Measurements from ENCODE around the gene ACSS3.
"Not testable (repeated sequence)": the region's sequence is repeated elsewhere in the genome, so short reads cannot be mapped to it uniquely, and the experiment has no call there.

ACSS3 gene, protein sequence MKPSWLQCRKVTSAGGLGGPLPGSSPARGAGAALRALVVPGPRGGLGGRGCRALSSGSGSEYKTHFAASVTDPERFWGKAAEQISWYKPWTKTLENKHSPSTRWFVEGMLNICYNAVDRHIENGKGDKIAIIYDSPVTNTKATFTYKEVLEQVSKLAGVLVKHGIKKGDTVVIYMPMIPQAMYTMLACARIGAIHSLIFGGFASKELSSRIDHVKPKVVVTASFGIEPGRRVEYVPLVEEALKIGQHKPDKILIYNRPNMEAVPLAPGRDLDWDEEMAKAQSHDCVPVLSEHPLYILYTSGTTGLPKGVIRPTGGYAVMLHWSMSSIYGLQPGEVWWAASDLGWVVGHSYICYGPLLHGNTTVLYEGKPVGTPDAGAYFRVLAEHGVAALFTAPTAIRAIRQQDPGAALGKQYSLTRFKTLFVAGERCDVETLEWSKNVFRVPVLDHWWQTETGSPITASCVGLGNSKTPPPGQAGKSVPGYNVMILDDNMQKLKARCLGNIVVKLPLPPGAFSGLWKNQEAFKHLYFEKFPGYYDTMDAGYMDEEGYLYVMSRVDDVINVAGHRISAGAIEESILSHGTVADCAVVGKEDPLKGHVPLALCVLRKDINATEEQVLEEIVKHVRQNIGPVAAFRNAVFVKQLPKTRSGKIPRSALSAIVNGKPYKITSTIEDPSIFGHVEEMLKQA

DNA sequence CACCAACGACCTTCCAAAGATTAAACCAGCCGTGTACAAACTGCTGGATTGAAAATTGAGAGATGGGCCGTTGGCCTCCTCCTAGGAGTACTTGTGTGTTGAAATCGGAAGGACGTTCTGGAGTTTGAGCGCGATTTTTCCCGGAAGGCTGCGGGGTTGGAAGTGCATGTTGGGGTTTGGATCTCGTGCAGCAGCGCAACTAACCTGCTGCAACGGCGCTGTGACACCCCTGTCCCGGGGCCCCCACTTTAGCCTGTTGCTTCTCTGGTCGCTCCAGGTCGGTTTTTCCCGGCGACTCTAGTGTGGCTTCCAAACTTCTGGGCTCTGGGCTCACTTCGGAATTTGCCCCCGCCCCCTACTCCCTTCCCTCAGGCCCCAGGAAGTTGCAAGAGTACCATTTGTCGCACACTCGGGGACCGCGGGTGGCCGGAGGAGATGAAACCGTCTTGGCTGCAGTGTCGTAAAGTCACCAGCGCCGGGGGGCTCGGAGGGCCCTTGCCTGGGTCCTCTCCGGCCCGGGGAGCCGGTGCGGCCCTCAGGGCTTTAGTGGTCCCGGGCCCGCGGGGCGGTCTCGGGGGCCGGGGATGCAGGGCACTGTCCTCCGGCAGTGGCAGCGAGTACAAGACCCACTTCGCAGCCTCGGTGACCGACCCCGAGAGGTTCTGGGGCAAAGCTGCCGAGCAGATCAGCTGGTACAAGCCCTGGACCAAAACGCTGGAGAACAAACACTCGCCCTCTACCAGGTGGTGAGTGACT, at the start of gene ACSS3:
TSS of gene ACSS3 (plus strand) at position 394 of the 756 bp plus-strand sequence. CDS start at position 436, 42 bp downstream.
- no peak for DNase-seq (ENCODE audit: low spot score)

DNA sequence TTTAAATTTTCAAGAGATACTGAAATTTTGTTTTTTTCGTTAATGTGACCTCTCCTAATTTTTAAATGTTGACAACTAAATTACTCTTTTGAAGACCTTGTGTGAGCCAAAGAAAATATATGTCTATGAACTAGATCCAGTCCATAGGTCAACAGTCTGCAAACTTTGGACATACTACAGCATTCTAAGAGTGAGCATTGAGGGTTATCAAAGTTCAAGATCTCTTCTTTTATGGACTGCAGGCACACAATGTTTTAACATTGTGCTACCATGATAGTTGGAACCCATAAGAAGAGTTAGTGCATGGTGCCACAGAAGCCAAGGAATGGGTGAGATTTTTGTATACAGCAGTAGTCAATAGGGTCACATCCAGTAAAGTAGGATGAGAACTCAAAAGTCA, 43.0 kb upstream of the ACSS3 start:
- DNase-seq (ENCODE audit: low spot score) = no peak

DNA sequence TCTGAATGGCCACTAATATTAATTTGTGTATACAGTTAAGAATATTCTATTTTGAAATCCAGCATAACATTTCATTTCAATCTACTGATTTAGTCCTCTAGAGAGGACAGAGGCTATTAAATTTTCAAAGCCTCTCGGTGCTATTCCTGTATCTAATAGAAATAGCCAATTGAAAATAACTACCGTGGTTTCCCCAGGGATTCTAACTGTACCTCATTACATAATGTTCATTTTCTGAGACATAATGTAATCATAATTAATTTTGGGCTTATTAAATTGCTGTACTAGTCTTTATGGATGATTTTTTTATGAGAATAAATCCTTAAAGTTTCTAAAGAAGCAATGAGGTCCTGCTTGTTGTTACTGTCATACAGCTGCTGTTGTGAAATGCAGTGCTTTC, 38.6 kb upstream of the ACSS3 start:
- no peak for DNase-seq (ENCODE audit: low spot score)

DNA sequence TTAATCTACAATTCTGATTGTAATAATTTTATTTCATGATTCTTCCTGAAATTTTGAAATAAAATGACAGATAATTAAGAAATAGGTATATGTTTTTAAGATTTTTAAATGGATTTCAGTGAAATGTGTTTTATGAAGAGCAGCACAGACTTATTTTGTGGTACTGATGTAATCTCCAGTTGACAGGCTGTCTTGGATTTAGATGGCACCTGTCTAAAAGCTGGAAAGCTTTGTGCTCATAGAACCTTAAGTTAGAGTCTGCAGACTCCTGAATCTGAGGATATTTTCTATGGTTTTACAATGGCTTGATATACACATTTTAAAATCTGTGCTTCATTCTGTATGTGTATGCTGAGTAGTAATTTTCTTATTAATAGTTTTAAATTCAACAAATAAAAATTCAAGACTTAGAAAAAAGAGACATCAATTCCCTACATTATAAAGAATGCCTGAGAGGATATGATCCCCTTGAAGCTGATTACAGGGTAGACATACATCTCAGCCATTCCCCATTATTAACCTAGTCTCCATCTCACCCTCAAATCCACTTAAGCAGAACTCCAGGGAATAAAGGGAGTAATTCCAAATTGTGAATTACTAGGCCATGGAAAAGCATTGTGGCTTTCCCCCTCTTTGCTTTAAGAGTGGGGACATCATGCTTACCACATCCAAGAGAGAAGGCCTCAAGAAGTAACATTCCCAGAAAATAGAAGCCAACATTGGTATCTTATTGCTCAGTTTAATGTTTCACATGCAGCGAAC, 33.7 kb upstream of the ACSS3 start:
- no peak for DNase-seq (ENCODE audit: low spot score)

DNA sequence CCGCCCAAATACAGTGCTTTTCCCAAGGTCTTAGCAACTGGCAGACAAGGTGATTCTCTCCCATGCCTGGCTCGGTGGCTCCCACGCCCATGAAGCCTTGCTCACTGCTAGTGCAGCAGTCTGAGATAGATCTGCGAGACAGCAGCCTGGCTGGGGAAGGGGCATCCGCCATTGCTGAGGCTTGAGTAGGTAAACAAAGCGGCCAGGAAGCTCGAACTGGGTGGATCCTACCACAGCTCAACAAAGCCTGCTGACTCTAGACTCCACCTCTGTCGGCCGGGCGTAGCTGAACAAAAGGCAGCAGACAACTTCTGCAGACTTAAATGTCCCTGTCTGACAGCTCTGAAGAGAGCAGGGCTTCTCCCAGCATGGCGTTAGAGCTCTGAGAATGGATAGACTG, 12.9 kb upstream of the ACSS3 start:
- not testable (repeated sequence) for DNase-seq (ENCODE audit: low spot score)

DNA sequence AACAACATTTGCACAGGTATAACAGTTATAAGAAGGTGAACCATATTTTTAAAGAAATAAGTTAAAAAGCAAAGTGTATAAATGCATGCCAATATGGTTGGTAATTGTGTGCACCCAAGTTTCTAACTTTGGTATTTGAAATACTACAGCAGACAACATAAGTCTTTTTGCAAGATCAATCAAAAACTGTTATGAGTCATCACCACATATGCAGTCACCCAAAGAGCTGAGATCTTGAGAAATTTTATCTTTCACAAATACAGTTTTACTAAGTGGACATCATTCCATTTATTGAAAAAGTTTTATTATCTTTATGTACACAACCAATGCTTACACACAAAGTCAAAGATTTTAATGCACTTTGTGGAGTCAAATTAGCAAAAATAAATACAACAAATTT, 7.0 kb upstream of the ACSS3 start:
- no peak for DNase-seq (ENCODE audit: low spot score)

DNA sequence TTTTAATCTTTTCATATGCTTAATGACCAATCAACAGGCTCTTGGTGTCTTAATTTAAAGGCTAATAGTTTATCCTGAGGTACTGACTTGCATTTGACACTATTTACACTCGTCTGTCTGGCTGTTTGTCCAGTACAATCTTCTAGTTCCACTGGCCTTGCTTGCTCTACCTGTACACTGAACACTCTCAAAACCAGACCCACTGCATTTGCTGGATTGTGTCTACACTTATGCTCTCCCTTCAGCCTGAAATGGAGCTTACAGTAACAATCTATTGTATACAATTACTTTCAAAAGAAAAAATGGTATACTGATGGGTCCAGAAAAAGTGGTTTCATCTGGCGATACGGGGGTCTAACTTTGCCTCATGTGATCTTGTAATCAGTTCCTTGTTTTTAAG, 2.3 kb upstream of the ACSS3 start:
- no peak for DNase-seq (ENCODE audit: low spot score)

DNA sequence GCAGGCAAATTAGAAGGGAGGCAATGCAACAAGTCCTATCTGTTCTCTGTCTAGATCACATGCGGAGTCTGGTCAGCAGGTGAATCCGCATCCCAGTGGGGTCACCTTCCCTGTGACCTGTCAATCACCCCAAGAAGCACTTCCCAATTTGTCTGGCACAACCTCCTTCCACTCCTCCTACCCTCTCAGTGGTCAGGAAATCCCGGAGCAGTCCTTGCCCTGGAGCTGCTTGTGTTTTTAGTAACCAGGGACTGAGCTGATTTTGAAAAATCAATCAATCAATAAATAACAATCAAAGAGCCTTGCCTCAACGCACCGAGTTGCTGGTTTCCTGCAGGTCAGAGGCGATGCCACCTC, 572 bp upstream of the ACSS3 start:
- DNase-seq (ENCODE audit: low spot score) = no peak

DNA sequence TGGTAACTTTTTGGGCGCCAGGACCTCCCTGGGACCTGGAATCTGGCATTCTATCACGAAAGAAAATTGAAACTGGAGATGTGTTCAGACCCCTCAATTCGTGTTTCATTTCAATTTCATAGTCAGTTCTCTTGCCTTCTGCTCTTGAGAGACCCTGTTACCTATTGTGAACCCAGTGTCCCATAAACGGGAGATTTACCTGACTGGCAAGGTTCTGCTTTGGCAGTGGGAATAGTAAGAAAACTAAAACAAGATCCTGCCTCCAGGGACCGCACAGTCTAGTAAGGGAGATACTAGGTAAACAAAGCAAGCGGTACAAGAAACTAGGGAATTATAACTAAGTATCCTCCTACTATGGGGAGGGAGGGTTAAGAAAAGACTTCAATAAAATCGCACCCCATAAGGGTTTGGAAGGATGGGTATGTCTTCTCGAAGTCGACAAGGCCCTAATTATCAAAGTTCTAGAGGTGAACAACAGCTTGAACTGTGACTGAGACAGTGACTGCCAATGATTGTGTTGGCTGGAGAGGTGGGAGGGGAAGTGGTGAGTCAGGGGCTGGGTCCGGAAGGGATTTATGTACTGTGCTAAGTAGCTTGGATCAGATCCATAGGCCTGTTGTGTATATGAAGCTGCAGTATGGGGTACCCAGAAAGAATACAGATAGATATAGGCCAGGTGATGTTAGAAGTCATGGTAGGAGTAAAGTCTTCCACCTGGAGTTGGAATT, 754 bp downstream of the ACSS3 start:
- no peak for DNase-seq (ENCODE audit: low spot score)

DNA sequence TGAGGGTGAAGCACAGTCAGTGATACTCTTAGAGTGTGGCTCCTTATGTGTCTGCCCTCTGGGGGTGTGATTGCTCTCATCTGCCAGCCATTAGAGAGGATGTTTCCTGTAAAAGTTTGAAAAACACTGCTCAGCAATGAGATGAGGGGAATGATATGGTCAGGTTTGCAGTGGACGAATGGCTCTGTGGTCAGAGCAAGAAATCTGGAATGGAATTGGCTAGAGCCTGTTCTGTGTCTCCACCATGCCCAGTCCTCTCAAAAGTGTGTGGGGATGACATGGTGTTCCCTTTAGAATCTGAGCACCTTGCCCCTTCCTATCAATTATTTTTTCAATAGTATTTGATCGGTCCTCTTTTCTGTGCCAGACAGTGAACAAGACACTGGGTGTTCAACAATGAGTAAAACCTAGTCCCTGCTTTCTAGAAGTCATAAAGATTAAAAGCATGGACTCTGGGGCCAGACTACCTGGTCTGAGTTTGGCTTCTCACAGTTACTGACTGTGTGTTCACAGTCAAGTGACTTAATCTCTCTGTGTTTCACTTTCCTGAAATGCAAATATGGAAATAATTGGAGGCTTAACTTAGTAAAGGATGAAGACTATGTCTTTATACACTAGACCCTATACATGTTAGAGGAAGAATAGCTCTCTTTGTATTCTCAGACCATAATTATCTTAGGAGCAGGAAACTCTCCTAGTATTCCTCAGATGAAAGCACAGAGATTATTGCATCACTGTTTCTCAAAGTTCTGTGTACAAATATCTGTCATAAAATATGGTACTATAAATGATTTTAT, 1.6 kb downstream of the ACSS3 start:
- DNase-seq (ENCODE audit: low spot score) = no peak

DNA sequence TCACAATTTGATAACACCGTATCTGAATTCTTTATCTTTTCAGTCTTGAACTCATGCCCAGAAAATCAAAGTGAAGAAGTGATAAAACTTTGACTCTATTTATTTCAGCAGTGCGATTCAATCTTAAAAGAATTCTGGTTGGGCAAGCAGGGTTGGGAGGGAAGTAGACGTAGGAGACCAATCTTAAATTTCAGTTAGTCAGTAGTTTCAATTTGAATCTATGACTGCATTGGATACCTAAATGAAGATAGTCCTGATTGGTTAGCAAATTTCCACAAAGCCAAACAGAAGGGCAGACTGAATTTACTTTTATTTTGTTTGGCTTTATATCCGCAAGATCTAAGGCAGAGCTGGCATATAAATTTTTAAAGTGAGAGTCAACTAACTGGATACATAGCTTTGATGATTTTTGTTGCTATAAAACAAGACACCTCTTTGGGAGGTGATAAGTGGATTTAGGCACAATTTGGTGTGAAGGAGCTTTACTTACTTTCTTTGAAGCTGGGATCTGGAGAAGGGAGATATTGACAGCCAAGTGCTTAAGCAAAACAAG, 2.6 kb downstream of the ACSS3 start:
- DNase-seq (ENCODE audit: low spot score) = no peak

DNA sequence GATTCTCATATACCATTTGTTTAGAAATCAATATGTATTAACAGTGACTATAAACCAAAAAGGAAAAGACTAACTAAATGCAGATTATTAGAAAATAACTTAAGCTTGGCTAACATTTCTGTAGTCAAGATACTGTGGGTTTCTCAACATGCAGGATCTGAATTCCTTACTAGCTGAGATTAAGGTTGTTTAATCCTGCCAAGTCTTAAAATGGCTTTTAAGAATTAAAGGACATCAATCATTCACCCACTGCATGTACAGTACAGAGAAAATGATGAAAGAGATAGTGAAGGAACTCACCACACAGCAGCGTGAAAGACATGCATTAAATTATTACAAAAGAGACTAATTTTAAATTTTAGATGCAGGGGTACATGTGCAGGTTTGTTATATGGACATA, 3.8 kb downstream of the ACSS3 start:
- DNase-seq (ENCODE audit: low spot score) = no peak

DNA sequence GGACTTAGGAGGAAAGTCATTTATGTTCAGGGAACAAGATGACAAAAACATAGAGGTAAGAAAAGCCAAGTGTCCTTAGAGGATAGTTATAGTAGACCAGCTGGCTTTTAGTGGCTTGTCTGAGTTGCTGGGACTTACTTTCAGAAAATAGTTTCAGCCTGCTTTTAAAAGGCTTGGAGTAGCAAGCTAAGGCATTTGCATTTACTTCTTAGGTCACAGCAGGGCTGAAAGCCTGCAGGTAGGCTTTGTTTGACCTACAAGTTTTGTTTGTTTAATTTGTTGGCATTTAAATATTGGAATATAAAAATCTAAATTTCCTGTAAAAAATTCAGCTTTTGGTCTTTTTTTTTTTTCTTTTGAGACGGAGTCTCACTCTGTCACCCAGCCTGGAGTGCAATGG, 5.1 kb downstream of the ACSS3 start:
- DNase-seq (ENCODE audit: low spot score) = no peak

DNA sequence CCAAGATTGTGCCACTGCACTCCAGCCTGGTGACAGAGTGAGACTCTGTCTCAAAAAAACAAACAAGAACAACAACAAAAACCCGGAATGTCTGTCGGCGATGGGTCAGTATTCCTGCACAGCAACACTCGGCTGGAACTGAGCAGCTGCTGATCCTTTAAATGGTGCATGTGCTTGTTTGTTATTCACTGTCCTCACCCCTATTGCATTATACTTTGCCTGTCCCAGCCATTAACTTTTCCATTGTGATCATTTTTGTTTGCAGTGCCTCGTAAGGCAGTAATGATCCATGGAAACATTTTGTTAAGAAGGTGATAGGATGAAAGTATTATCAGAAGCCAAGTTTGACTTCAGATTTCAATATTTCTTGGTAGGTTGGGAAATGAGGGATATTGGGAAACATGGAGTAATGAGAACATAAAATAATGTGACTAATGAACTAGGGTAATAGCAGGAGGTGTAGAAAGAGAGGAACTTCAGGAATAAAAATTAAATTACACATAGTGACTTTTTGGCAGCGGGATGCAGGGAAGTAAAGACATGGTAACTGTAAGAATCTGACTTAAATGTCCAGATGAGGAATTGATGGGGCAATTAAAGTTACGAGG, 6.1 kb downstream of the ACSS3 start:
- DNase-seq (ENCODE audit: low spot score) = no peak

DNA sequence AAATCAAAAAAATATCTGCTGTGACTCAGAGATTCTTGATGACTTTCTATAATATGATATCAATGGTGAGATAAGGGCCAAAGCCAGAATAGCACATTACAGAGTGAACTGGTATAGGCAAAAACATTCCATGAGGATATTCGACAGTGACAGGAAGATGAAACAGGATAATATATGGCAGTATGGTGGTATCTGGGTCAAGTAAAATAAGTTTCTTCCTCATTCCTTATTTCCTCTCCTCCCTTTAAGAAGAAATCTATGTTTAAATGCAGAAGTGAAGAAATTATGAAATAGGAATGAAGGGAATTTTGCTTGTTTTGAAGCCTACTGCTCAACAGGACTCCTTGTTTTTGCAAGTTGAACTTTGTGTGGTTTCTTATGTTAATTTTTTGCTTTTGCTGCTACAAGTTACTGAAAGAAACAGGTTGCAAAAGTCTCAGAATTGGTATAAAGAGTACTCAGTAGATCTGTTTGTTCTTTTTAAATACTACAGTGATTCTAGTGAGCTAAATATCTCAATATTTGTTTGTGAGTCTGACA, 7.0 kb downstream of the ACSS3 start:
- DNase-seq (ENCODE audit: low spot score) = no peak

DNA sequence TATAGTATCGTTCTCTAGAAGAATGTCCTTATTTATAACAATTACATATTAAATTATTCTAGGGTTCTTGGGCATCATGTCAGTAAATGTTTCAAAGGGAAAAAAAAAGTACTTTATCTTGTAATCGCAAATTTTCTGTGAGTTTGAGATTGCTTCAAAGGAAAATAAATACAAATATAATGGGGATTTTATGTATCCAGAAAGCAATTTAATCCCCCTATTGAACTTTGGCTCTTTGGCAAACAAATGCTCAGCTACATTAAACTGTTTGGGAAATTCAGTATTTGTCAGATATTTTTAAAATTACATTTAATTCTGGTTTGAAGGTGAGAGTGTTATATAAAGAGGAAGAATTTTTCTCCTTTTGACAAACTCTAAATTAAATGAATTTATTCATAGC, 8.0 kb downstream of the ACSS3 start:
- no peak for DNase-seq (ENCODE audit: low spot score)

DNA sequence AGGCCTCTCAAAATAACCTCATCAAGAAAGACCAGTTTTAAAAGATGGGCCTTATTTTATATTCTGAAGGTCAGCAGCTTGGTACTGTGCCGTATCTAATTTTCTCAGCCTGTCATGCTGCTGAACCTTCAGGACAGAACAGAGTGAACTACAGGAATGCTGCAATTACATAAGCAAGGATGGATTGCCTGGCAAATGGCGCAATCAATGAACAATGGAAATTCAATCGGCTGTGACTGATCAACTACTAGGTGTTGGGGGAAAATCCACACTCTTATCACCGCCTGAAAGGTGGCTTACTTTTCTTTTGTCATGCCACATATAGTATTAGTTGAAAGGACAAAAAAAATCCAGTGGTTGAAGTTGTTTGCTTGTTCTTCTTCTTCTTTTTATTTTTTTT, 8.5 kb downstream of the ACSS3 start:
- no peak for DNase-seq (ENCODE audit: low spot score)

DNA sequence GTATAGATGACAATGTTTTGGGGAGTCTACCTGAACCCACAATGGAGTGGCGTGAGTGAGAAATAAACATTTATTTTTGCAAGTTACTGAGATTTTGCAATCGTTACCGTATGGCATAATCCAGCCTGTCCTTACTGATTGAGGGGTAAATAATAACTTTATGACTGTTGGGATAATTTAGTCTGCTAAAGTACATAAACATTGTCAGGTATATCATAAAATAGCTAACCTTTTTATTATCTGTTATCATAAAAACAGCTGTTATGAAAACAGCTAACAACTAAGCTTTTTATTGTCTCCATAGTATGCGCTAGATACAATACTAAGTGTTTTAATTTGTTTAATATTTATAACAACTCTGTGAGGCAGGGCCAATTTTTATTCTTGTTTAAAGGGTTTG, 10.3 kb downstream of the ACSS3 start:
- DNase-seq (ENCODE audit: low spot score) = no peak

DNA sequence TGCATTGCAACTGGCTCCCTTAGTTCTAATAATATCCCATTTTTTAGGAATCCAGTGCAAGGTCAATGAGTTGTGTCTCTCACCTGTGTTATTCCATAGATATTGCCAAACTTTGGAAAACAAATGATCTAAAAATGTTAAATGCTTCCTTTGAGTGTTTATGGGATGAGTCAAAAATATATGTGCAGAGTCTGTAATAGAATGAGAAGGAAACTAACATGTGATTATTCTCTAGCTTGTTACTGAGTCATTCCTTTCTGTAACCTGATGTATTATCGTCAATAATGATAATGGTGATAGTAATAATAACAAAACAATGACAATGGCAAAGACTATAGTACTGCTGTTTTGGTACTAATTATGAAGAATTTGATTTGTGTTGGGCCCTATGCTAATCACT, 11.5 kb downstream of the ACSS3 start:
- no peak for DNase-seq (ENCODE audit: low spot score)

DNA sequence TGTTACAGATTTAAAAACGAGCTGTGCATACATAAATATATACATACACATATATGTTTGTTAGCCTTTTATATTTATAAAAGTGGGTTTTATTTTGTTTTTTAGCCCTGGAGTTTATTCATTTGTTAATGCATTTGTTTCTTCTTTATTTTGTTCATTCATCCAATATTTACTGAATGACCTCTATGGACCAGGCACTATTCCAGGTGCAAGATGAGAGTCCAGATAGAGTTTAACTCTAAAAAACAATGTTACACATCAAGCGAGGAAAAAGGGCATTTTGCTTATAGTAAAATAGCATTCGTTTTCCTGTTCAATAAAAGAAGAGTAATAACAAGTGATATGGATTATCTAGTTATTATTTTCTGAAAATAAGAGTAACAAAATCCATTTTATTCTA, 14.2 kb downstream of the ACSS3 start:
- no peak for DNase-seq (ENCODE audit: low spot score)
